SK-N-SH (cell line): Measurements from ENCODE around the gene WBP2. TPM values are rescaled to one million over a fixed set of nuclear protein-coding genes. Genes with fewer than 3 reads are reported as not detected.
"Not testable (repeated sequence)": the region's sequence is repeated elsewhere in the genome, so short reads cannot be mapped to it uniquely, and the experiment has no call there.

ENCODE experiments used
- CTCF ChIA-PET: fragments of 300-600, 350-600 bp; formaldehyde crosslinking; extraction: SDS; loops from one replicate; lab custom pipeline; 2021; lab: Yijun Ruan, JAX
- POLR2A ChIA-PET: fragments of 350-600 bp; sonication (Branson Sonifier 250); formaldehyde crosslinking; extraction: SDS; loops from one replicate; lab custom pipeline; 2020; ENCODE audit warnings: antibody characterized with exemption, inconsistent platforms; lab: Yijun Ruan, JAX
- DNase-seq: peaks from one replicate; pipeline ENCODE4 v3.0.0; 2012
- H2AFZ ChIP-seq: fragments of 200-600 bp; sonication (generic); 2 replicates; pipeline ENCODE4 v1.8.1; 2016; ENCODE audit warnings: antibody characterized with exemption, mild to moderate bottlenecking, low read depth
- H3F3A ChIP-seq: fragments of 200-600 bp; sonication (generic); replicated peaks from 2 replicates; pipeline ENCODE3; 2016; ENCODE audit warnings: antibody characterized with exemption, mild to moderate bottlenecking; ENCODE audit not compliant: insufficient read depth
- H3K27ac ChIP-seq, 2 experiments: fragments of 200-500 bp in 1 of 2; fragments of 200-600 bp in 1 of 2; sonication (Bioruptor generic) in 1 of 2; sonication (generic), shearing (Covaris generic) in 1 of 2; 2 replicates each; pipeline versions ENCODE4 v1.5.1 to v1.6.1; 2014 to 2016; ENCODE audit warnings: low read depth in 2 of 2, inconsistent platforms in 1 of 2, low read length in 1 of 2, mild to moderate bottlenecking in 1 of 2, mixed read lengths in 1 of 2
- H3K27me3 ChIP-seq: fragments of 200-600 bp; sonication (generic), shearing (Covaris generic); 2 replicates; pipeline ENCODE4 v1.6.1; 2016; ENCODE audit warnings: mixed run types; ENCODE audit not compliant: insufficient read depth
- H3K36me3 ChIP-seq, 2 experiments: fragments of 200-500 bp in 1 of 2; fragments of 200-600 bp in 1 of 2; sonication (Bioruptor generic) in 1 of 2; sonication (generic) in 1 of 2; replicated peaks in 1 of 2; 2 replicates each; pipeline versions ENCODE3 to v1.5.1; 2014 to 2016; ENCODE audit warnings: low read length in 1 of 2, mild to moderate bottlenecking in 1 of 2; ENCODE audit not compliant: insufficient read depth in 2 of 2, control insufficient read depth in 1 of 2
- H3K4me1 ChIP-seq, 2 experiments: fragments of 200-500 bp in 1 of 2; fragments of 200-600 bp in 1 of 2; sonication (Bioruptor generic) in 1 of 2; sonication (generic), shearing (Covaris generic) in 1 of 2; 2 replicates each; pipeline versions ENCODE4 v1.5.1 to v1.6.1; 2014 to 2016; ENCODE audit warnings: low read depth in 1 of 2, low read length in 1 of 2, mixed run types in 1 of 2; ENCODE audit not compliant: insufficient read depth in 2 of 2, control insufficient read depth in 1 of 2
- H3K4me2 ChIP-seq: fragments of 200-600 bp; sonication (generic), shearing (Covaris generic); 2 replicates; pipeline ENCODE4 v1.6.1; 2017; ENCODE audit warnings: mixed run types
- H3K4me3 ChIP-seq, 2 experiments: fragments of 200-500 bp in 1 of 2; fragments of 200-600 bp in 1 of 2; sonication (Bioruptor generic) in 1 of 2; sonication (generic), shearing (Covaris generic) in 1 of 2; 2 replicates each; pipeline versions ENCODE4 v1.5.1 to v1.8.1; 2014 to 2016; ENCODE audit warnings: low read depth in 2 of 2, inconsistent platforms in 1 of 2, low read length in 1 of 2, mild to moderate bottlenecking in 1 of 2, mixed read lengths in 1 of 2, moderate library complexity in 1 of 2
- H3K79me2 ChIP-seq: fragments of 200-600 bp; sonication (generic); 2 replicates; pipeline ENCODE4 v1.8.1; 2017; ENCODE audit warnings: mild to moderate bottlenecking; ENCODE audit not compliant: insufficient read depth
- H3K9ac ChIP-seq: fragments of 200-600 bp; sonication (generic); 2 replicates; pipeline ENCODE4 v1.6.1; 2017; ENCODE audit warnings: mixed run types
- H3K9me2 ChIP-seq: fragments of 200-600 bp; sonication (generic); 2 replicates; pipeline ENCODE4 v1.6.1; 2017; ENCODE audit warnings: mixed run types
- H3K9me3 ChIP-seq: fragments of 200-600 bp; sonication (generic); 2 replicates; pipeline ENCODE4 v1.6.1; 2017; ENCODE audit warnings: mixed run types, mild to moderate bottlenecking, moderate library complexity
- H4K20me1 ChIP-seq: fragments of 200-600 bp; sonication (generic); 2 replicates; pipeline ENCODE4 v1.6.1; 2017; ENCODE audit warnings: mild to moderate bottlenecking, mixed run types; ENCODE audit not compliant: insufficient read depth
- CHD2 ChIP-seq: fragments of 150-350 bp; IDR thresholded peaks from 2 replicates; pipeline ENCODE4 v1.6.1; 2018; ENCODE audit warnings: low read length; ENCODE audit not compliant: partially characterized antibody
- ELF1 ChIP-seq: IDR thresholded peaks from 2 replicates; pipeline ENCODE4 v1.4.0; 2012
- MAX ChIP-seq: IDR thresholded peaks from 2 replicates; pipeline ENCODE4 v1.4.0; 2012; ENCODE audit warnings: low read depth
- NFIC ChIP-seq: IDR thresholded peaks from 2 replicates; pipeline ENCODE4 v1.4.0; 2012; ENCODE audit warnings: borderline replicate concordance
- TCF12 ChIP-seq: IDR thresholded peaks from 2 replicates; pipeline ENCODE4 v1.4.0; 2012
- TEAD4 ChIP-seq: IDR thresholded peaks from 2 replicates; pipeline ENCODE4 v1.4.0; 2012; ENCODE audit warnings: mild to moderate bottlenecking, borderline replicate concordance; ENCODE audit not compliant: insufficient read depth
- WGBS: methylation state at CpG from one replicate; pipeline ENCODE4 v1.1.6; 2017; ENCODE audit warnings: low lambda C conversion rate; 5-methylcytosine and 5-hydroxymethylcytosine counted together
- polyA plus RNA-seq, 3 experiments: library from polyadenylated mRNA; depleted of rRNA; stranded (reverse); fragments of >200 nt; gene quantifications; 2 replicates each; pipeline ENCODE4 v1.2.3, GENCODE V29; 2012
- TF ChIP-seq, protein P1 (sequence below): IDR thresholded peaks from 2 replicates; pipeline ENCODE4 v1.6.1; 2012; ENCODE audit warnings: mild to moderate bottlenecking, low read depth, low read length, moderate library complexity
- TF ChIP-seq, protein P2 (sequence below): IDR thresholded peaks from 2 replicates; pipeline ENCODE4 v1.4.0; 2012; ENCODE audit warnings: low read depth, borderline replicate concordance

Gene WBP2
- polyA plus RNA-seq, 1 of the 3 experiments (the other 2 are of a cell fraction), result 55.8 TPM

DNA sequence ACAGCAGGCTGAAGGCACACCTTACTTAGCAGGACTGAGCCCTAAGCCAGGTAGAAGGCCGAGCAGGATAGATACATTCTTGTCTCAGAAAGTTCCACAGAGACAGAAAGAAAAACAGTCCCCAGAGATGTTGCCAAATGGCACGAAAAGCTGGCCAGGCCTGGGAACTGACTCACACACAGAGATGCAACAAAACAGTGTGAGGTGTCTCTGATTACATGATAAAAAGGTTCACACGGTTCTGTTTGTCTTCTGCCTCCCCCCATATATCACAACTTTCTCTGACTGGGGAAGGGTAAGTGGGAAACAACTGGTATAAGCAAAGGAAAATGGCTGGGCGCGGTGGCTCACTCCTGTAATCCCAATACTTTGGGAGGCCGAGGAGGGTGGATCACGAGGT is 1.7 kb downstream of the WBP2 start:
- Histone ChIP-seq H3K4me3 (peak overlapping the region in 1 of 2 experiments; percentile 83; a peak in 1 of 4 replicates), H3K9me3 (no peaks in the 10 kb centered on the region), H3K4me2 (peak overlapping the region; percentile 81), H3K27ac (peak overlapping the region in 1 of 2 experiments; percentile 86; a peak in 2 of 4 replicates), H3K36me3 (peaks cover 23% of the 10 kb centered on the region in 2 experiments), H3F3A (peaks cover 15% of the 10 kb centered on the region), H3K79me2 (peaks cover 29% of the 10 kb centered on the region), H4K20me1 (no peaks in the 10 kb centered on the region; the same call in 1 of the 2 replicates), H3K27me3 (no peaks in the 10 kb centered on the region), H3K9me2 (no peaks in the 10 kb centered on the region), H2AFZ (no peak overlapping the region), H3K9ac (peak overlapping the region; percentile 70; the same call in 1 of the 2 replicates), H3K4me1 (peaks cover 12 to 19% of the 10 kb centered on the region in 2 experiments; a peak in 3 of 4 replicates)
- no peak for DNase-seq
- CTCF ChIA-PET, result interaction anchor here (0.6 to 6.9 kb wide), 10 partner anchors 7 to 598 kb away, joined by 3 to 79 read pairs (median 10); partner anchors contain the start of genes MRPL38, TRIM47 and UNC13D
- POLR2A ChIA-PET, result interaction anchor here (1.2 to 2.0 kb wide), 2 partner anchors 23 to 44 kb away, joined by 4 to 6 read pairs; partner anchors contain the start of gene TRIM65
- TF ChIP-seq, protein P1, sequence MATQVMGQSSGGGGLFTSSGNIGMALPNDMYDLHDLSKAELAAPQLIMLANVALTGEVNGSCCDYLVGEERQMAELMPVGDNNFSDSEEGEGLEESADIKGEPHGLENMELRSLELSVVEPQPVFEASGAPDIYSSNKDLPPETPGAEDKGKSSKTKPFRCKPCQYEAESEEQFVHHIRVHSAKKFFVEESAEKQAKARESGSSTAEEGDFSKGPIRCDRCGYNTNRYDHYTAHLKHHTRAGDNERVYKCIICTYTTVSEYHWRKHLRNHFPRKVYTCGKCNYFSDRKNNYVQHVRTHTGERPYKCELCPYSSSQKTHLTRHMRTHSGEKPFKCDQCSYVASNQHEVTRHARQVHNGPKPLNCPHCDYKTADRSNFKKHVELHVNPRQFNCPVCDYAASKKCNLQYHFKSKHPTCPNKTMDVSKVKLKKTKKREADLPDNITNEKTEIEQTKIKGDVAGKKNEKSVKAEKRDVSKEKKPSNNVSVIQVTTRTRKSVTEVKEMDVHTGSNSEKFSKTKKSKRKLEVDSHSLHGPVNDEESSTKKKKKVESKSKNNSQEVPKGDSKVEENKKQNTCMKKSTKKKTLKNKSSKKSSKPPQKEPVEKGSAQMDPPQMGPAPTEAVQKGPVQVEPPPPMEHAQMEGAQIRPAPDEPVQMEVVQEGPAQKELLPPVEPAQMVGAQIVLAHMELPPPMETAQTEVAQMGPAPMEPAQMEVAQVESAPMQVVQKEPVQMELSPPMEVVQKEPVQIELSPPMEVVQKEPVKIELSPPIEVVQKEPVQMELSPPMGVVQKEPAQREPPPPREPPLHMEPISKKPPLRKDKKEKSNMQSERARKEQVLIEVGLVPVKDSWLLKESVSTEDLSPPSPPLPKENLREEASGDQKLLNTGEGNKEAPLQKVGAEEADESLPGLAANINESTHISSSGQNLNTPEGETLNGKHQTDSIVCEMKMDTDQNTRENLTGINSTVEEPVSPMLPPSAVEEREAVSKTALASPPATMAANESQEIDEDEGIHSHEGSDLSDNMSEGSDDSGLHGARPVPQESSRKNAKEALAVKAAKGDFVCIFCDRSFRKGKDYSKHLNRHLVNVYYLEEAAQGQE, result no peak
- TF ChIP-seq, protein P2, sequence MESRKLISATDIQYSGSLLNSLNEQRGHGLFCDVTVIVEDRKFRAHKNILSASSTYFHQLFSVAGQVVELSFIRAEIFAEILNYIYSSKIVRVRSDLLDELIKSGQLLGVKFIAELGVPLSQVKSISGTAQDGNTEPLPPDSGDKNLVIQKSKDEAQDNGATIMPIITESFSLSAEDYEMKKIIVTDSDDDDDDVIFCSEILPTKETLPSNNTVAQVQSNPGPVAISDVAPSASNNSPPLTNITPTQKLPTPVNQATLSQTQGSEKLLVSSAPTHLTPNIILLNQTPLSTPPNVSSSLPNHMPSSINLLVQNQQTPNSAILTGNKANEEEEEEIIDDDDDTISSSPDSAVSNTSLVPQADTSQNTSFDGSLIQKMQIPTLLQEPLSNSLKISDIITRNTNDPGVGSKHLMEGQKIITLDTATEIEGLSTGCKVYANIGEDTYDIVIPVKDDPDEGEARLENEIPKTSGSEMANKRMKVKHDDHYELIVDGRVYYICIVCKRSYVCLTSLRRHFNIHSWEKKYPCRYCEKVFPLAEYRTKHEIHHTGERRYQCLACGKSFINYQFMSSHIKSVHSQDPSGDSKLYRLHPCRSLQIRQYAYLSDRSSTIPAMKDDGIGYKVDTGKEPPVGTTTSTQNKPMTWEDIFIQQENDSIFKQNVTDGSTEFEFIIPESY, result no peak
- TF ChIP-seq CHD2 (no peak), MAX (no peak), TEAD4 (no peak), ELF1 (no peak), TCF12 (peak; percentile 36; the same call in 1 of the 2 replicates), NFIC (peak; percentile 51; the same call in 1 of the 2 replicates)
- WGBS, result 69% methylated on average over 7 of the region's 7 CpGs

- H4K20me1 ChIP-seq, H3K27ac ChIP-seq, H3K9ac ChIP-seq, H3K9me2 ChIP-seq, H3K27me3 ChIP-seq, H2AFZ ChIP-seq, DNase-seq, H3K4me3 ChIP-seq, H3K4me2 ChIP-seq, H3K9me3 ChIP-seq: not testable (repeated sequence)
- ChIA-PET POLR2A (interaction anchor here (2.0 kb wide), 1 partner anchor 45 kb away, joined by 4 read pairs; the partner anchor contains the start of gene TRIM65), CTCF (interaction anchor here (0.6 kb wide), 1 partner anchor 534 kb away, joined by 3 read pairs; no protein-coding TSS in a partner anchor)
- Histone ChIP-seq H3K79me2 (peaks cover 29% of the 10 kb centered on the region), H3F3A (peaks cover 15% of the 10 kb centered on the region), H3K36me3 (peaks cover 25 to 41% of the 10 kb centered on the region in 2 experiments), H3K4me1 (peaks cover 12 to 18% of the 10 kb centered on the region in 2 experiments; a peak in 3 of 4 replicates)
- 95% methylated on average over 15 of the region's 15 CpGs for WGBS
Measured at GRCh38 chr17:75851693-75851991, 3.5 kb downstream of the WBP2 start.
